ENCODE results near the gene P2RY6. TPM values are rescaled to one million over a fixed set of nuclear protein-coding genes. Genes with fewer than 3 reads are reported as not detected.

Gene P2RY6
- total and polyA plus RNA-seq, 2 of the 4 experiments (the other 2 are of a cell fraction), result 0.44 TPM; not detected in 1

DNA sequence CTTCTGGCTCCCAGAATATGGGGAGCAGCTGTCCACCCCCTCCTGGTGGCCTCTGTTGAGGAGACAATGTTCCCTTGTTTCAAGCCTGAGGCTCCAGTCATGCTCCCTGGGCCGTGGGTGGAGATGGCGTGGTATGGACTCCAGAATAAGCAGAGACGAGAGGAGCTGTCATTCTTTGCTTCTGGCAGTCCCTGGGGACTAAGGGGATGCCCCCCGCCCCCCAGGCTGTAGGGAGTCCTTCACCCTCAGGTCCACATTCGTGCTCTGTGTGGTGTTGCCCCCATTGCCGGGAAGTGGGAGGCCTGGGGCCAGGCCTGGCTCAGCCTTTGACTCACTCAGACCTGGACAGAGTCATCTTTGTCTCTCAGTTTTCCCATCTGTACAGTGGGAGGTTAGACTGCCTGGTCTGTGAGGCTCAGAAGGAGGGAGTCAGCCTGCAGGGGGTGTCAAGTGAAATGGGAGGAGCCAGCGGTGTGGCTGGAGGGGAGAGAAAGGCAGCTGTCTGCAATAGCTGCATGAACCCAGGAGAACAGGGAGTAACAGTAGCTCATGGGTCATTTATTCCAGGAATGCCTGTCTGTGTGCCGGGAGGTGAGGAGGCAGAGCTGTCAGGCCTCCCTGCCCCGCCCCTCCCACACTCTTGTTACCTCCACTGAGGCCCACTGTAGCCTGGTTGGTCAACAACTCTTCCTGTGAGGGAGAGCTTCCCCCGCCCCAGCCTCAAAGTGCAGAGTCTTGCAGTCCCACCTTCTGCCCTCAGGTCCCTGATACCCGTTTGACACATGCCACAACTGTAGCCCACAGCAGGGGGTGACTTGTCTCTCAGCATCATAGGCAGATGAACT is 42.2 kb downstream of the P2RY6 start:
- intact Hi-C loops (cut with micrococcal nuclease) (no loop called here), dilution Hi-C loops (cut with HindIII; ENCODE audit: low sequenced_read_pairs, unreplicated experiment) (no loop called here), in situ Hi-C loops (cut with MboI; ENCODE audit: low sequenced_read_pairs) (no loop called here)
- Histone ChIP-seq H4K8ac (ENCODE audit: low read depth in 2 of 2, low read length in 2 of 2) (peak overlapping the region; percentile 56 to 86; a peak in 3 of 4 replicates), H4K5ac (ENCODE audit: low read depth, low read length) (peak overlapping the region; percentile 3; the same call in 1 of the 2 replicates), H3K79me1 (ENCODE audit: low read depth in 1 of 2, low read length in 2 of 2) (peaks cover 4 to 70% of the 10 kb centered on the region in 2 experiments; a peak in 2 of 4 replicates), H3K4me2 (ENCODE audit: low read depth, low read length) (peak overlapping the region; percentile 95), H3K27ac (ENCODE audit: insufficient read depth, low read length) (peak overlapping the region; percentile 87), H2AFZ (replicated peaks; ENCODE audit: low read length, poor library complexity) (peak overlapping the region; percentile 18), H2BK20ac (ENCODE audit: low read depth, low read length) (peak overlapping the region; percentile 70; the same call in 1 of the 2 replicates), H2AK9ac (replicated peaks; ENCODE audit: low read depth, low read length, poor library complexity) (peak overlapping the region; percentile 98), H4K20me1 (ENCODE audit: insufficient read depth, low read length) (peaks cover 94% of the 10 kb centered on the region), H2BK5ac (ENCODE audit: low read depth, low read length, poor library complexity, severe bottlenecking) (peak overlapping the region; percentile 75), H2AK5ac (ENCODE audit: low read depth, low read length) (peak overlapping the region; percentile 88), H3K14ac (replicated peaks; ENCODE audit: low read depth, low read length) (peak overlapping the region; percentile 87), H4K91ac (ENCODE audit: insufficient read depth, low read depth, low read length) (peak overlapping the region; percentile 88; the same call in 1 of the 2 replicates), H3K9me1 (ENCODE audit: insufficient read depth, low read length) (peaks cover 30% of the 10 kb centered on the region), H3K27me3 (ENCODE audit: control insufficient read depth, insufficient read depth, low read length) (no peaks in the 10 kb centered on the region), H3K23ac (ENCODE audit: low read depth, low read length) (peak overlapping the region; percentile 96; the same call in 1 of the 2 replicates), H3K4me3 (ENCODE audit: insufficient read depth, low read depth, low read length) (no peak overlapping the region), H3K9me3 (ENCODE audit: control insufficient read depth, insufficient read depth, low read length) (no peaks in the 10 kb centered on the region), H3K18ac (ENCODE audit: low read depth, low read length) (peak overlapping the region; percentile 31), H2BK15ac (ENCODE audit: low read depth, low read length) (peak overlapping the region; percentile 89; the same call in 1 of the 3 replicates), H3K4me1 (ENCODE audit: control insufficient read depth, insufficient read depth, low read length) (peaks cover 60% of the 10 kb centered on the region), H3K9ac (ENCODE audit: low read depth, low read length) (peak overlapping the region; percentile 83), H3K4ac (ENCODE audit: low read depth, low read length) (peak overlapping the region; percentile 75), H3K36me3 (ENCODE audit: control insufficient read depth, insufficient read depth, low read length) (peaks cover 24% of the 10 kb centered on the region; the same call in 1 of the 2 replicates), H2BK120ac (ENCODE audit: low read depth, low read length) (peak overlapping the region; percentile 54; the same call in 1 of the 2 replicates), H3K56ac (ENCODE audit: extremely low read depth, insufficient read depth, low read length) (no peak overlapping the region)
- no TSS peak for BruUV-seq (replicated peaks)
- ChIA-PET CTCF (interaction anchor here (1.6 to 2.3 kb wide), 2 partner anchors 20 to 25 kb away, joined by 4 to 5 read pairs; no protein-coding TSS in a partner anchor), POLR2A (ENCODE audit: unreplicated experiment) (interaction anchor here (0.5 to 0.6 kb wide), 3 partner anchors 21 to 362 kb away, joined by 4 to 5 read pairs (median 4); no protein-coding TSS in a partner anchor)
- peak; percentile 36 for ATAC-seq (ENCODE audit: low read depth)
- peak; percentile 72 for DNase-seq
- TF ChIP-seq, protein P1, sequence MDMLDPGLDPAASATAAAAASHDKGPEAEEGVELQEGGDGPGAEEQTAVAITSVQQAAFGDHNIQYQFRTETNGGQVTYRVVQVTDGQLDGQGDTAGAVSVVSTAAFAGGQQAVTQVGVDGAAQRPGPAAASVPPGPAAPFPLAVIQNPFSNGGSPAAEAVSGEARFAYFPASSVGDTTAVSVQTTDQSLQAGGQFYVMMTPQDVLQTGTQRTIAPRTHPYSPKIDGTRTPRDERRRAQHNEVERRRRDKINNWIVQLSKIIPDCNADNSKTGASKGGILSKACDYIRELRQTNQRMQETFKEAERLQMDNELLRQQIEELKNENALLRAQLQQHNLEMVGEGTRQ (IDR thresholded peaks at IDR 0.05; ENCODE audit: low read depth, low read length), result no peak
- TF ChIP-seq MAZ (IDR thresholded peaks at IDR 0.05; ENCODE audit: borderline replicate concordance, low read depth, low read length) (no peak), NFE2L2 (IDR thresholded peaks at IDR 0.05; ENCODE audit: low read depth, low read length) (no peak), RCOR1 (IDR thresholded peaks at IDR 0.05; ENCODE audit: insufficient replicate concordance, low read length) (peak; percentile 93), MXI1 (IDR thresholded peaks at IDR 0.05; ENCODE audit: borderline replicate concordance, low read depth, low read length) (peak; percentile 39; the same call in 1 of the 2 replicates), CHD1 (IDR thresholded peaks at IDR 0.05; ENCODE audit: low read depth, low read length) (no peak)
- WGBS, 2 experiments (ENCODE audit: extremely low coverage in 2 of 2, insufficient read length in 1 of 2), result 50% methylated on average over 4 of the region's 11 CpGs; no CpG with 5 or more reads in 1 of the 2 experiments

Measured in IMR-90 (cell line).